ENCODE measurements around the gene SLC22A1.

DNA sequence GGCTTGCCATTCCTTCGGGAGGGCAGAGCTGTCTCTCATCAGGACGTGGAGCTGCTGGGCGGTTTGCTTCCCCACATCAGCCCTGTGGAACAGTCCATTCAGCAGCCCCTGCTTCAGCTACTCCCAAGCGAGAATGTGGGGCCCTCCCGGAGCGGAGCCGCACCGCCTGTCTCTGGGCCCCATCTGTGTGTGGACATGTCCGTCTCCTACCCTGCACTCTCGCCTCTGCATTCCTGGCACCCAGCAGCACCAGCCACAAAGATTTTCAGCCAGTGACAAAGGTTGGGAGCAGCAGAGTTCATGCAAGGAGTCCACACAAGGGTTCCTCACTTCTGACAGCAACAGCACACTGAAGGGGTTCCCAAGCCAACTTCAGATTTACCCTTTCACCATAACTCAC lies 29.0 kb upstream of the SLC22A1 start:
- no peak for TF ChIP-seq POLR2AphosphoS5 (IDR thresholded peaks at IDR 0.05; ENCODE audit: low read depth, low read length)
- no peak for TF ChIP-seq RFX5 (IDR thresholded peaks at IDR 0.05; ENCODE audit: low read length)
- TF ChIP-seq, protein P1, sequence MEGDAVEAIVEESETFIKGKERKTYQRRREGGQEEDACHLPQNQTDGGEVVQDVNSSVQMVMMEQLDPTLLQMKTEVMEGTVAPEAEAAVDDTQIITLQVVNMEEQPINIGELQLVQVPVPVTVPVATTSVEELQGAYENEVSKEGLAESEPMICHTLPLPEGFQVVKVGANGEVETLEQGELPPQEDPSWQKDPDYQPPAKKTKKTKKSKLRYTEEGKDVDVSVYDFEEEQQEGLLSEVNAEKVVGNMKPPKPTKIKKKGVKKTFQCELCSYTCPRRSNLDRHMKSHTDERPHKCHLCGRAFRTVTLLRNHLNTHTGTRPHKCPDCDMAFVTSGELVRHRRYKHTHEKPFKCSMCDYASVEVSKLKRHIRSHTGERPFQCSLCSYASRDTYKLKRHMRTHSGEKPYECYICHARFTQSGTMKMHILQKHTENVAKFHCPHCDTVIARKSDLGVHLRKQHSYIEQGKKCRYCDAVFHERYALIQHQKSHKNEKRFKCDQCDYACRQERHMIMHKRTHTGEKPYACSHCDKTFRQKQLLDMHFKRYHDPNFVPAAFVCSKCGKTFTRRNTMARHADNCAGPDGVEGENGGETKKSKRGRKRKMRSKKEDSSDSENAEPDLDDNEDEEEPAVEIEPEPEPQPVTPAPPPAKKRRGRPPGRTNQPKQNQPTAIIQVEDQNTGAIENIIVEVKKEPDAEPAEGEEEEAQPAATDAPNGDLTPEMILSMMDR (IDR thresholded peaks at IDR 0.05) = no peak
- no peak for TF ChIP-seq EP300 (IDR thresholded peaks at IDR 0.05; ENCODE audit: borderline replicate concordance in 1 of 2, low read depth in 1 of 2, low read length in 1 of 2)
- TF ChIP-seq TAF1 (IDR thresholded peaks at IDR 0.05; ENCODE audit: borderline replicate concordance, low read depth, low read length) = no peak
- no peak for TF ChIP-seq RCOR1 (IDR thresholded peaks at IDR 0.05; ENCODE audit: low read length)
- TF ChIP-seq, protein P2, sequence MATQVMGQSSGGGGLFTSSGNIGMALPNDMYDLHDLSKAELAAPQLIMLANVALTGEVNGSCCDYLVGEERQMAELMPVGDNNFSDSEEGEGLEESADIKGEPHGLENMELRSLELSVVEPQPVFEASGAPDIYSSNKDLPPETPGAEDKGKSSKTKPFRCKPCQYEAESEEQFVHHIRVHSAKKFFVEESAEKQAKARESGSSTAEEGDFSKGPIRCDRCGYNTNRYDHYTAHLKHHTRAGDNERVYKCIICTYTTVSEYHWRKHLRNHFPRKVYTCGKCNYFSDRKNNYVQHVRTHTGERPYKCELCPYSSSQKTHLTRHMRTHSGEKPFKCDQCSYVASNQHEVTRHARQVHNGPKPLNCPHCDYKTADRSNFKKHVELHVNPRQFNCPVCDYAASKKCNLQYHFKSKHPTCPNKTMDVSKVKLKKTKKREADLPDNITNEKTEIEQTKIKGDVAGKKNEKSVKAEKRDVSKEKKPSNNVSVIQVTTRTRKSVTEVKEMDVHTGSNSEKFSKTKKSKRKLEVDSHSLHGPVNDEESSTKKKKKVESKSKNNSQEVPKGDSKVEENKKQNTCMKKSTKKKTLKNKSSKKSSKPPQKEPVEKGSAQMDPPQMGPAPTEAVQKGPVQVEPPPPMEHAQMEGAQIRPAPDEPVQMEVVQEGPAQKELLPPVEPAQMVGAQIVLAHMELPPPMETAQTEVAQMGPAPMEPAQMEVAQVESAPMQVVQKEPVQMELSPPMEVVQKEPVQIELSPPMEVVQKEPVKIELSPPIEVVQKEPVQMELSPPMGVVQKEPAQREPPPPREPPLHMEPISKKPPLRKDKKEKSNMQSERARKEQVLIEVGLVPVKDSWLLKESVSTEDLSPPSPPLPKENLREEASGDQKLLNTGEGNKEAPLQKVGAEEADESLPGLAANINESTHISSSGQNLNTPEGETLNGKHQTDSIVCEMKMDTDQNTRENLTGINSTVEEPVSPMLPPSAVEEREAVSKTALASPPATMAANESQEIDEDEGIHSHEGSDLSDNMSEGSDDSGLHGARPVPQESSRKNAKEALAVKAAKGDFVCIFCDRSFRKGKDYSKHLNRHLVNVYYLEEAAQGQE (IDR thresholded peaks at IDR 0.05; ENCODE audit: low read depth, low read length) = no peak
- TF ChIP-seq GABPA (IDR thresholded peaks at IDR 0.05; ENCODE audit: low read depth) = no peak
- no peak for TF ChIP-seq CHD2 (IDR thresholded peaks at IDR 0.05; ENCODE audit: low read length, partially characterized antibody)
- no peak for TF ChIP-seq FOXM1 (IDR thresholded peaks at IDR 0.05; ENCODE audit: low read depth)
- TF ChIP-seq FOSL2 (IDR thresholded peaks at IDR 0.05; ENCODE audit: borderline replicate concordance, low read depth) = no peak
- no peak for TF ChIP-seq JUND (IDR thresholded peaks at IDR 0.05)
